Measurements from ENCODE around the gene LGALS9.
"Not testable (repeated sequence)": the region's sequence is repeated elsewhere in the genome, so short reads cannot be mapped to it uniquely, and the experiment has no call there.

LGALS9 gene

GRCh38 chr17:27631897-27632725 lies 1.1 kb downstream of the LGALS9 start:
- no peak for FAIRE-seq

GRCh38 chr17:27632766-27633165 lies 1.8 kb downstream of the LGALS9 start:
- FAIRE-seq: not testable (repeated sequence)

- no peak for FAIRE-seq
Measured at GRCh38 chr17:27633312-27634025, 2.5 kb downstream of the LGALS9 start.

DNA sequence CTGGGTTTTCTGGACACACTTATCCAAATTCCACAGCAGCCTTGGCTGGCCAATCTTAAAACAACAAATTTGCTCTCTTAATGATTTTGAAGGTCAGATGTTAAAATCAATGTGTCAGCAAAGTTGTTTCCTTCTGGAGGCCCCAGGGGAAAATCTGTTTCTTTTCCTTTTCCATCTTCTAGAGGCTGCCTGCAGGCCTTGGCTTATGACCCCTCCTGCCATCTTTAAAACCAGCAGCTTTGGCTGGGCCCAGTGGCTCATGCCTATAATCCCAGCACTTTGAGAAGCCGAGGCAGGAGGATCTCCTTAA lies 3.0 kb downstream of the LGALS9 start:
- FAIRE-seq: no peak

- no peak for FAIRE-seq
Measured at GRCh38 chr17:27634776-27635175, 3.8 kb downstream of the LGALS9 start.

- no peak for FAIRE-seq
Measured at GRCh38 chr17:27635275-27635823, 4.4 kb downstream of the LGALS9 start.

DNA sequence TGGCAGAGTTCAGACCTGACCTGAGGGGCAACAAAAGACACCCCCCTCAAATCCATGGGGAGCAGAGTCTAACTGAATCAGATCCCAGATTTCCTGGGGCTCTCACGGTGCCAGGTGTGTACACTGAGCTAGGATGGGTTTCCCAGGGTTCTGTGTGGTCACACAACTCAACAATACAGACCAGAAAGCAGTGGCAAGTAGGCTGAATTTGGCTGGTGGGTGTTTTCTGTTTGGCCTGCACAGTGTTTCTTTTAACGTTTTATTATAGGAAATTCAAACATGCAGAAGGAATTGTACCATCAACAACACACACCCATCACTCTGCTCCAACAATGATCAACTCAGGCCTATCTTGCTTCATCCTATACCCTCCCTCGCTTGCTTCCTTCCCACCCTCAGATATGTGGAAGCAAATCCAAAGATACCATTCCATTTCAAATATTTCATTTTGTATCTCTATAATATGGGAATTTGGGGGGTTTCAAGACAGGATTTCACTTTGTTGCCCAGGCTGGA lies 5.1 kb downstream of the LGALS9 start:
- not testable (repeated sequence) for FAIRE-seq

DNA sequence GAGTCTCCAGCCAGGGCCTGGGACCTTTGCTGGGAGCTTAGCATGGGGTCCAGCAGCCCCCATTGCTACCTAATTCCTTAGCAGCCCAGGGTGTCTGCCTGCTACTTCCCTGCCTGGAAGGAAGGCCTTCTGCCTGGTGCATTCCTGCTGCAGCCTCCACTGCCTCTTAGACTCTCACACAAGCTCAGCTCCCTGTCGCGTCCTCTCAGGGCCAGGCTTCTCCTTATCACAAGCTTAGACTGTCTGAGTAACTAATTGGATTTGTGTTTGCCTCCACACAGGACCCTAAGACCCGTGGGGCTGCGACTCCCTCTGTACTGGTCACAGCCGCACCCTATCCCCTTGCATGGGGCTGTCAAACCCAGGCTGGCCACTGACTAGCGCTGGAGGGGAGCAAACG lies 6.8 kb downstream of the LGALS9 start:
- FAIRE-seq: not testable (repeated sequence)

- not testable (repeated sequence) for FAIRE-seq
Measured at GRCh38 chr17:27638415-27638914, 7.5 kb downstream of the LGALS9 start.

DNA sequence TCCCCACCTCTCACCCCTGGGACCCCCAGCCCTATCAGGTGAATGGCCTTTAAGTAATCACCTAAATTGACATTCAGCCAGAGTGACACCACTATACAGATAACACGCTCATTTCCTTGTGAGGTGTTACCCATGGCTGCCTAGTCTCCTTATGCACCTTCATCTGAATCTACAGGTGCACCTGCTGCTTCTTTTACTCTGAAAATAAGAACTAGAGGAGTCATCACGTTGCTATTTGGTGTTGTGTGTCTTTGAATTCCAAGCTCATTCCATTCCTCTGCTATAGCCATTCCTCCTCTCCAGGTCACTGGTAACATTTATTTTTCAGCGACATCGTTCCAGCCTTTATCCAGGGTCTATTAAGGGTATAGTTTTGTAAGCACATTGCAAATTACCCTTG lies 9.8 kb downstream of the LGALS9 start:
- FAIRE-seq: no peak

DNA sequence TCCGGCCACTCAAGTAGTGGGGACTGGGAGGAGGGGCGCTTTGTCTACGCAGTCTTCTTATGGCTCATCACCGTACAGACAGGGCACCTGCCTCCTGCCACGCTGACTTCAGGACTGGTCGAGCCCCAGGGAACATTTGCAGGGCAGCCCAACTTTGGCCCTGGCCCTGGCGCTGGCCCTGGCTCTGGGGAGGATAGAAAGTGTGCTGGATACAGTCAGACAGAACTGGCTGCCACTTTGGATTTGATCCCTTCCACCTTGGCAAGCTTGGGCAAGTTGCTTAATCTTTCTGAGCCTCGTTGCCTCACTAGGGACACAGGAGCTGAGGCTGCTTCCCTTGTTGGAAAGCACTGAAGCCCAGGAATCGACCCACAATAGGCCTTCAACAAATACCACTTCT lies 13.6 kb downstream of the LGALS9 start:
- FAIRE-seq: no peak

- not testable (repeated sequence) for FAIRE-seq
Measured at GRCh38 chr17:27645621-27646020, 14.6 kb downstream of the LGALS9 start.

DNA sequence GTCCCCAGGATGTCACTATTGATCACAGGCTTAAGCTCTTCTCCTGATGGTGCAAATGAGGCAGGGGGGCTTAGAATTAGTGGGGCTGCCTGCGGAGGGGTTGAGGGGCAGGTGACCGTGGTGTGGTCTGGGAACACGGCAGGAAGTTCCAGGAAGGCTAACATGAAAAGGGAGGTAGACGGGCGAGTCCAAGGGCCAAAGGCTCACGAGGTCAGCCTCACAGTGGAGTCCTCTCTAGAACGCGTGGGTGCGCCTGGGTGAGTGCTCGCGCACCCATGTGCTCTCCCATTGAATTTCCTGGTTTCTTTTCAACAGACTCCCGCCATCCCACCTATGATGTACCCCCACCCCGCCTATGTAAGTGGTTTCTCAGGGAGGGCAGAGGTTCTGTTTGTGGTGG lies 15.2 kb downstream of the LGALS9 start:
- FAIRE-seq: no peak

DNA sequence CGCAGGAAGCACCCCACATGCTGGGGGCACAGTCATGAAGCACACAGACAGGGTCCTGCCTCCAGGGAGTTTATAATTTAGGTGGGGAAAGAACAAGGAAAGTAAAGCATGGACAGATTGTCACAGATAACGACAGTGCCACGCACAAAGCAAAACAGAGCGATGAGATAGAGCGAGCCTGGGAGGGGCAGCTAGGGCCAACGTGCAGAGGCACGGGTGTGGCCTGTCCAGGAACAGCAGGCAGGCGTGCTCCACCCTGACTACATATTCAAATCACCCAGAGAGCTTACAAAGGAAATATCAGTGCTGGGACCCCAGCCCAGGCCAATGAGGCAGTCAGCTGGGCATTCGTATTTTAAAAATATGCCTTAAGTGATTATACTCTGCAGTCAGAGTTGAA lies 16.8 kb downstream of the LGALS9 start:
- FAIRE-seq: no peak

DNA sequence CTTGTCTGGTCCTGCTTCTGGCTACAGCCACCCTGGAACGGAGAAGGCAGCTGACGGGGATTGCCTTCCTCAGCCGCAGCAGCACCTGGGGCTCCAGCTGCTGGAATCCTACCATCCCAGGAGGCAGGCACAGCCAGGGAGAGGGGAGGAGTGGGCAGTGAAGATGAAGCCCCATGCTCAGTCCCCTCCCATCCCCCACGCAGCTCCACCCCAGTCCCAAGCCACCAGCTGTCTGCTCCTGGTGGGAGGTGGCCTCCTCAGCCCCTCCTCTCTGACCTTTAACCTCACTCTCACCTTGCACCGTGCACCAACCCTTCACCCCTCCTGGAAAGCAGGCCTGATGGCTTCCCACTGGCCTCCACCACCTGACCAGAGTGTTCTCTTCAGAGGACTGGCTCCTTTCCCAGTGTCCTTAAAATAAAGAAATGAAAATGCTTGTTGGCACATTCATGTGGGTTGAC lies 18.2 kb downstream of the LGALS9 start:
- not testable (repeated sequence) for FAIRE-seq

GRCh38 chr17:27649929-27650328 lies 18.9 kb downstream of the LGALS9 start:
- FAIRE-seq: no peak

GRCh38 chr17:27650836-27651235 lies 19.8 kb downstream of the LGALS9 start:
- no peak for FAIRE-seq

- FAIRE-seq: peak; percentile 79
Measured at GRCh38 chr17:27651411-27652345, 20.7 kb downstream of the LGALS9 start.

DNA sequence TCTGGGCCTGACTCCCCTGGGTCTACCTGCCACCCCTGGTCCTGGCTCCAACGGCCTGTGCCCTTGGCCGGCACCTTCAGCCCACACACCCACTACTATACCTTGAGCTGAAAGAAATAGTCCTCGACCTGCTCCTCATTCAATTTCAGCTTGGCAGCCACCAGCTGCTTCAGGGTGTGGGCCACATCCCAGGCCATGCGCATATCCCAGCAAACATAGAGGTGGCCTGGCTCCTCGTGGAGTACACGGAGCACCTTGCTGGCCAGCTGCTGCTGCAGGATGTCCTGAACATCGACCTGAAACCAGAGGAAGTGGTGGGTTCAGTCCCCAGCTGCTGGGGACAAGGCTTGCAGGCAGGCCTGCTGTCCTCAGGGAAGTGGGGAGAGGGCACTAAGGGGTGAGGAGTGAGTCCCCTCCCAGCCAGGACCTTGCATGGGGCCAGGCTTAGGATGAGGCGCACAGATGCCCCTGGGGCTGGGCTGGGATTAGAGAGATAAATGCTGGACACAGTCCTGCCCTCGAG lies 22.5 kb downstream of the LGALS9 start:
- FAIRE-seq: not testable (repeated sequence)

- FAIRE-seq: no peak
Measured at GRCh38 chr17:27654136-27654535, 23.1 kb downstream of the LGALS9 start.

DNA sequence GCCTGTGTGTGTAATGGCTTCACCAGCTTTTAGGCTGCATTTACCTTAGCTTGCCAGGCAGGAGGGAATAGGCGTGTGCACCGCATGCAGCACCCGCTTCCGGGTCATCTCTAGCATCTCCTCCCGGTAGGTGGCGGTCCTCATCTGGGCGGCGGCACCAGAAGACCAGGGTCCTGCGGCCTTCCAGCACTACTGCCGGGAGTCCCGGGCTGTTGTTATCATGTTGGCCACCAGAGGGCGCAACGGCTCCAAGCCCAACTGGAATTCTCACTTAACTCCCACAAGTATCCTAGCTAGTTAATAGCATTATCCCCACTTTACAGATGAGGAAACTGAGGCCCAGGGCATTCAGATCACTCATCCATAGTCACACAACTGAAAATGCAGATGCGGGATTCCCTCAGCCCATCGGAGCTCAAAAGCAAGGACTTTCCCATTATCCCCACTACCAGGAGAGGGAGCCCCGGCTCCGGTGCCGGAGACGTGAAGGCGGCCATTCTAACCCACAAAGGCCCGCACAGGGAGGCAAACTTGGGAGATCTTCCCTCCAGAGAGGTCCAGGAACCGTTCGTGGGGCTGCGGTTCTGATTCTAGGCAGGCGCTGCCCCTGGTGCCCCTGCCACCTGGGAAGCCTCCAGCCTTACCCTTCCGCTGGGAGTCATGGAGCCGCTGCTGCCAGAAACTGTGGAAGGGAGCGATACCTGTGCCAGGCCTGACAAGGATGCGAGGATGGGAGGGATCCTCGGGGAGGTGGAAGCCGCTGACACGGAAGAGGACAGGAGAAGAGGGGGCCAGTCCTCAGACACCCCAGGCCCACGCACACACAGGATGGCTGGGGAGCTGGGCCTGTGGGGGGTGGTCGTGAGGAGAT lies 23.9 kb downstream of the LGALS9 start:
- FAIRE-seq: no peak

All from G401.6 (cell line).